ENCODE measurements around the gene FCN2. TPM values are rescaled to one million over a fixed set of nuclear protein-coding genes. Genes with fewer than 3 reads are reported as not detected.

The FCN2 gene
- total and polyA plus RNA-seq, 8 donors = not detected

DNA sequence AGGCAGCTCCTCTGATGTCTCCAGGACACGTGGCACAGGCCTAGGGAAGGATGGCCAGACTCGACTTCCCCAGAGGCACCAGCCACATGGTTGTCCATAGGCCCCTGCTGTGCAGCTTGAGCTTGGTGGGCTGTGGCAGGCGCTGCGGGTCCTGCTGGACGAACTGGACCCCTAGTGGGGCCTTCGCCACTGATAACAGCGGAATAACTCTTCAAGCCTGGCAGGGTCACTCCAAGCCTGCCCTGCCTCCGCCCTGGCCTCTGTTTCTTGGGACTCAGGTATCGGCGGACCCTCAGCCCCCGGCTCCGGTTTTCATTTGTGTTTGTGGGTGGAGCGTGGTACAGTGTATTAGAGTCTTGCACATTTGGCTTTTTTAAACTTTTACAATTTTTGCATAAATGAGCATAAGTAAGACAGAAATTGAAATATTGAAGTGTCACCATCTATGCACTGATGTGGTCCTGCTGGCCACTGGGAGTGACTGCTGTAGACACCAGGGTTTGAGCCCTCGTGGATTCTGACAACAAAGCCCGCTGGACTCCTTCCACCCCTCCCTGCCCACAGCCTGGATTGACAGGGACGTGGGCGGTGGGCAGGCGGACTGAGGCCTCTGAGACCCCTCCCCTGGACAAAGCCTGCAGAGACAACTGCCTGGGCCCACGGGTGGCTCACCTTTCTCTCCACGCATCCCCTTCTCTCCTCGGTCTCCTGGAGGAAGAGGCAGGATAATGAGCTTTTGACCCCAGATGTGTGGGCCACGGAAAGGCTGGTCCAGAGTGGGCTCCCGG lies 33.3 kb downstream of the FCN2 start:
- intact Hi-C loops (cut with DNase I) = no loop called here
- ATAC-seq = no peak
- peaks cover 0 to 38% of the 10 kb centered on the region in 2 donors for H3K4me1 ChIP-seq
- no peak overlapping the region for H3K27ac ChIP-seq
- DNase-seq = no peak
- no peaks in the 10 kb centered on the region for H3K9me3 ChIP-seq
- H3K4me3 ChIP-seq = no peak overlapping the region
- H3K27me3 ChIP-seq = peaks cover 0 to 17% of the 10 kb centered on the region in 2 donors
- H3K36me3 ChIP-seq = peaks cover 0 to 39% of the 10 kb centered on the region in 2 donors
- TF ChIP-seq, protein P1, sequence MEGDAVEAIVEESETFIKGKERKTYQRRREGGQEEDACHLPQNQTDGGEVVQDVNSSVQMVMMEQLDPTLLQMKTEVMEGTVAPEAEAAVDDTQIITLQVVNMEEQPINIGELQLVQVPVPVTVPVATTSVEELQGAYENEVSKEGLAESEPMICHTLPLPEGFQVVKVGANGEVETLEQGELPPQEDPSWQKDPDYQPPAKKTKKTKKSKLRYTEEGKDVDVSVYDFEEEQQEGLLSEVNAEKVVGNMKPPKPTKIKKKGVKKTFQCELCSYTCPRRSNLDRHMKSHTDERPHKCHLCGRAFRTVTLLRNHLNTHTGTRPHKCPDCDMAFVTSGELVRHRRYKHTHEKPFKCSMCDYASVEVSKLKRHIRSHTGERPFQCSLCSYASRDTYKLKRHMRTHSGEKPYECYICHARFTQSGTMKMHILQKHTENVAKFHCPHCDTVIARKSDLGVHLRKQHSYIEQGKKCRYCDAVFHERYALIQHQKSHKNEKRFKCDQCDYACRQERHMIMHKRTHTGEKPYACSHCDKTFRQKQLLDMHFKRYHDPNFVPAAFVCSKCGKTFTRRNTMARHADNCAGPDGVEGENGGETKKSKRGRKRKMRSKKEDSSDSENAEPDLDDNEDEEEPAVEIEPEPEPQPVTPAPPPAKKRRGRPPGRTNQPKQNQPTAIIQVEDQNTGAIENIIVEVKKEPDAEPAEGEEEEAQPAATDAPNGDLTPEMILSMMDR (IDR thresholded peaks at IDR 0.05) = no peak

DNA sequence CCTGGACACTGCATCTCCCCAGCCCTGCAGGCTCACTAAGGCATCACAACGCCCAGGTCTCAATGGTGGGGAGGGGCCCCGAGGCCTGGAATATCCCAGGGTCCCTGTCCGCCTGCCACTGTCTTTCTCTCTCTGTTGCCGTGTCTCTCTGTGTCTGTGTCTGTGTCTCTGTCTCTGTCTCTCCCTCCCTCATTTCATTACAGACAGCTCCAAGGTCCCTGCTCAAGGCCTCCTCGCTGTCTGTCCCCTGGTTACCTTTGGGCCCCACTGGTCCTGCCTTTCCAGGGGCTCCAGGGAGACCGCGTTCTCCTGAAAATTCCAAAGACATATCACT lies 33.9 kb downstream of the FCN2 start:
- no peak overlapping the region for H3K27ac ChIP-seq
- H3K4me1 ChIP-seq = peaks cover 0 to 44% of the 10 kb centered on the region in 2 donors
- no peak for DNase-seq
- intact Hi-C loops (cut with DNase I) = no loop called here
- peaks cover 0 to 17% of the 10 kb centered on the region in 2 donors for H3K27me3 ChIP-seq
- TF ChIP-seq, protein P1 (IDR thresholded peaks at IDR 0.05) = no peak
- H3K36me3 ChIP-seq = peaks cover 0 to 37% of the 10 kb centered on the region in 2 donors
- peaks cover 0 to 5% of the 10 kb centered on the region in 2 donors for H3K9me3 ChIP-seq
- no peak overlapping the region for H3K4me3 ChIP-seq
- ATAC-seq = no peak

DNA sequence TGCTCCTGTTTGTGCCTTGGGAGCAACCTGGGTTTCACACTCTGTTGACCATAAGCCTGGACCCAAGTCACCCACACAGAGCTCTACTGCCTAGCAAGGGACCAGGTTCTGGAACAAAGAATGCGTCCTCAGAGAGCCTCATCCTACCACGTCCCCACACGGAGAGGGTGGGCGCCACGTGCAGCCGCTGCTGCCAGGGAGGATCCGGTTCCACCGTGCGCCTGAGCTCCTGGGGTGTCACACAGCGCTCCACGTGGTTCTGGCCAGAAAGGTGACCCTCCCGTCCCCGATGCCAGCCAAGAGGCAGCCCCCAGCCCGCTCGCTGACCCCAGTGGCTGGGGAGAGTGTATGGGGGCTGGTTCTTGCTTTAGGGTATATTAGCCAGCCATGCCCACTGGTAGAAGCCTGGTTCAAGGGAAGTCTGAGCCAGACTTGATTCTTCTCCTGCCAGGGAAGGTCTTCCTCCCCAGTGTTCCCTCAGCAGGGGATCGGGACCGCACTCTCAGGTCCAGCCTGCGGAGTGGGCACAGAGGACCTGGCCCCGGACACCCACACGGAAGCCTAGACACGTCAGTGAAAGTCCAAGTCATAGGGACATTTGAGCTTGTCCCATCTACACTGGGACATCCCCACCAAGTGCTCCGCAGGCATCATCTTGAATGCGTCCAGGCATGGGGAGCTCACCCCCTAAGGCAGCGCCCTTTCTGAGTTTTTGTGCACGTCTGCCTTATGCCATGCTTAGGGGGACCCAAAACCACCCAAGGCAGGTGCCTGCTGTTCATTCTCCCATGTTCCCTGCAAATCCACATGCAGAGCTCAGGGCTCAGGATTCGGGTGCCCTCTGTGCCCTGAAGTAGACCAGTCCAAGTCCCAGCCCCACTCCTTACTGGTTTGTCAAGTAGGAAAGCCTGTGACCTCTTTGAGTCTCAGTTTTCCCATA lies 34.7 kb downstream of the FCN2 start:
- DNase-seq (no peak), ATAC-seq (no peak)
- H3K4me1 ChIP-seq = peaks cover 0 to 48% of the 10 kb centered on the region in 2 donors
- peak overlapping the region in 1 of 2 donors; percentile 38 for H3K4me3 ChIP-seq
- H3K36me3 ChIP-seq = peaks cover 0 to 29% of the 10 kb centered on the region in 2 donors
- TF ChIP-seq, protein P1 (IDR thresholded peaks at IDR 0.05) = no peak
- H3K27me3 ChIP-seq = peaks cover 0 to 17% of the 10 kb centered on the region in 2 donors
- H3K27ac ChIP-seq = peak overlapping the region in 1 of 2 donors; percentile 8
- peaks cover 0 to 7% of the 10 kb centered on the region in 2 donors for H3K9me3 ChIP-seq
- intact Hi-C loops (cut with DNase I) = no loop called here

DNA sequence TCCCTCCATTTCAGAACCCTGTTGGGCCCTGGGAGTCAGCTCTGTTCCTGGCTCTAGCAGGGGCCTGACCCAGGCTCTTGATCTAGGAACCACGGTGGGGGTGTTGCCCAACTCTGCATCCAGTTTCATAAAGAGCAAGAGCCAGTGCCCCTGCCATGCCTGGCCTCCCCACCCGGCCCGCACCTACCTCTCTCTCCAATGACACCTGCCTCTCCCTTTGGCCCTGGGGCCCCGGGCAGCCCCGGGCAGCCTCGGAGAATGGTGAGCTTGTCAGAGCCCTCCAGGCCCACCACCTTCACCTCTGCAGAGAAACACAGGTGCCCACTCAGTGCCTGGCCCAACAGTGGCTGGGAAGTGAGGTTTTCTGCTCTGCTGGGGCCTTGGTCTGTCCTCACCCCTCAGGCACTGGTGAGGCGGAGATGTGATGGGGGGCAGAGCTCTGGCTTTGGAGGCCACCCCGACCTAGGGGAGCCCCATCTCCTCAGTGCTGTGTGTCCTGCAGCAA lies 35.6 kb downstream of the FCN2 start:
- Histone ChIP-seq H3K27ac (peak overlapping the region in 1 of 2 donors; percentile 75), H3K36me3 (peaks cover 0 to 21% of the 10 kb centered on the region in 2 donors), H3K4me3 (peak overlapping the region in 1 of 2 donors; percentile 38), H3K27me3 (peaks cover 0 to 17% of the 10 kb centered on the region in 2 donors), H3K4me1 (peaks cover 0 to 52% of the 10 kb centered on the region in 2 donors), H3K9me3 (peaks cover 0 to 7% of the 10 kb centered on the region in 2 donors)
- no peak for DNase-seq
- no peak for ATAC-seq
- TF ChIP-seq, protein P1 (IDR thresholded peaks at IDR 0.05) = no peak
- intact Hi-C loops (cut with DNase I) = no loop called here

All from left lung (tissue), 10 donors.